GM12801 (cell line): ENCODE data around the gene HTR2B.

Experiments used
- TF ChIP-seq, protein P1 (sequence below): IDR thresholded peaks from one replicate; pipeline ENCODE4 v1.5.1; 2011; ENCODE audit warnings: control low read depth; ENCODE audit not compliant: insufficient read length; ENCODE audit errors: extremely low read depth

The HTR2B gene

DNA sequence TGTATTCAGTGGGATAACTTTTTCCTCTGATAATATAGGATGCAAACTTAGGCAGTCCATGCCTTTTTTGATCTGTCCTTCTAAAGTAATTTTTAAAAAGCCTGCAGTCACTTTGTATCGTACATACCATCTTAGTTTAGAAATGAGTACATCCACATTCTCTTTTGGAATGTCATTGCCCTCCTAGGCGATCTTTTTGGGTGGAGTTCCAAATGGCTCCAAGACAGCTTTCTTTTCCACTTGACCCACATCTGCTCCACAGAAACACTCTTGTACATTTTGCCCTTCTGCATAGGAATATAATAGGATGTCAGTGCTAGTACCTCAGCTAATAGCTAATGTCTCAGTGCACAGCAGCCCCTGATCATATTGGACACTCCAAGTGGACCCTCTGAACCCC is 21.8 kb upstream of the HTR2B start:
- TF ChIP-seq, protein P1, sequence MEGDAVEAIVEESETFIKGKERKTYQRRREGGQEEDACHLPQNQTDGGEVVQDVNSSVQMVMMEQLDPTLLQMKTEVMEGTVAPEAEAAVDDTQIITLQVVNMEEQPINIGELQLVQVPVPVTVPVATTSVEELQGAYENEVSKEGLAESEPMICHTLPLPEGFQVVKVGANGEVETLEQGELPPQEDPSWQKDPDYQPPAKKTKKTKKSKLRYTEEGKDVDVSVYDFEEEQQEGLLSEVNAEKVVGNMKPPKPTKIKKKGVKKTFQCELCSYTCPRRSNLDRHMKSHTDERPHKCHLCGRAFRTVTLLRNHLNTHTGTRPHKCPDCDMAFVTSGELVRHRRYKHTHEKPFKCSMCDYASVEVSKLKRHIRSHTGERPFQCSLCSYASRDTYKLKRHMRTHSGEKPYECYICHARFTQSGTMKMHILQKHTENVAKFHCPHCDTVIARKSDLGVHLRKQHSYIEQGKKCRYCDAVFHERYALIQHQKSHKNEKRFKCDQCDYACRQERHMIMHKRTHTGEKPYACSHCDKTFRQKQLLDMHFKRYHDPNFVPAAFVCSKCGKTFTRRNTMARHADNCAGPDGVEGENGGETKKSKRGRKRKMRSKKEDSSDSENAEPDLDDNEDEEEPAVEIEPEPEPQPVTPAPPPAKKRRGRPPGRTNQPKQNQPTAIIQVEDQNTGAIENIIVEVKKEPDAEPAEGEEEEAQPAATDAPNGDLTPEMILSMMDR, result no peak

DNA sequence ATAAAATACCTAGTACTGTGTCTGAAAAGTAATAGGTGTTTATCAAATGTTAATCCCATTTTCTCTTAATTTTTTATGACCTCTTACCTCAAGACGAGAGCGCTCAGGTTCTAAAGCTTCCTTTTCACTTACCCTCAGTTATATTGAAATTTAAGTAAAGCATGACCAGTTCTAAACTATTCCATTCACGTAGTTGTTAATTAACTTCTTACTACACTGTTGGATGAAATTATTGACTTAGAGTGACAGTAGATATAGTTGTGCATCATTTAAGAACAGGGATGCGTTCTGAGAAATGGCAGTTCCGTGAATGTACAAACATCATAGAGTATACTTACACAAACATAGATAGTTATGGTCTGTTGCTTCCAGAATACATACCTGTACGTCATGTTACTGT is 20.1 kb upstream of the HTR2B start:
- TF ChIP-seq, protein P1, result no peak

GRCh38 chr2:231139796-231140195 is 15.0 kb upstream of the HTR2B start:
- TF ChIP-seq, protein P1, result no peak

DNA sequence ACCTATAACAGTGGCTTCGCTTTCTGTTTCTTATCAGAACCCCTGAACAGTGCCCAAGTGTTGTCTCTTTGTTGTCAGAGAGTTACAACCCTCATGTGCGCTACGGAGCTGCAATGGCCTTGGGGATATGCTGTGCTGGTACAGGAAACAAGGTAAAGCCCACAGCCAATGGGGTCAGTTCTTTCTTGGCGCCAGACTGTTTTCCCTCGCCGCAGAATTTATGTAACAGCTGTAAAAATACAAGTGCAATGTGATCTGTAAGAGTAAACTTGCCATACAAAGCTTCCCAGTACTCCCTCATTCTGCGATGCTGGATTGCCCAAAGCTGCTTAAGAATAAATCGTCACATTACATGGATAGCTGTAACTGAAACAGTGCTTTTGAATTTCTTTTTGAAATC is 13.9 kb upstream of the HTR2B start:
- TF ChIP-seq, protein P1, result no peak

DNA sequence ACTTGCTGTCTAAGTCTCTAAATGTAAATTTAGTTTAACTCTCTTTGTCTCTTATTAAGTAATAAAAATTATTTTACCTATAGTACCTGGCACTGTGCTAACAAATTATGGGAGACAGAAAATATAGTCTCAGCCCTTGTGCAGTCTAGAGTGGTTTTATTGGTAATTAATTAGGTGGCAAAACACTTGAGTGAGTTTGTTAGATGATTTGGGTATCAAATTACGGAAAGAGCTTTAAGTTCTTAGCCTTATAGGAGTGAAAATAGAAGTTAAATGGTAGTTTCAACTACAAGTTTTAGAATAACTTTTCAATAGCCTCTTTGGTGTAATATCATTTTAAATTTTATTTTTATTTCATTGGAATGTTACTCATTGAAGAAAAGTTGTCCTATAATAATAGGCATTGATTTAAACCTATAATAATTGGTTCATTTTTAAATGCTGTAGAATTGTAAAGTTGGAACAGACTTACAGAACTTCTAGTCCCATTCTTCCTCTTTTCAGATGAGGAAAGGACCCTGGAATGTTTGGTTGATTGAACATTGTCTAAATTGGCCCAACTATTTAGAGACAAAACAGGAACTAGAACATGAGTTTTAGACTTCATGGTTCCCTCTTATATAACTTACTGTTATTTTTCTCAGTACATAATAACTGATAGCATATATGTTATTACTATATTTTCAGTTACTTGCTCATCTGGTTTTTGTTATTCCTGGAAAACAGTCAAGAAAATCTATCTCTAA is 10.2 kb upstream of the HTR2B start:
- TF ChIP-seq, protein P1, result no peak

DNA sequence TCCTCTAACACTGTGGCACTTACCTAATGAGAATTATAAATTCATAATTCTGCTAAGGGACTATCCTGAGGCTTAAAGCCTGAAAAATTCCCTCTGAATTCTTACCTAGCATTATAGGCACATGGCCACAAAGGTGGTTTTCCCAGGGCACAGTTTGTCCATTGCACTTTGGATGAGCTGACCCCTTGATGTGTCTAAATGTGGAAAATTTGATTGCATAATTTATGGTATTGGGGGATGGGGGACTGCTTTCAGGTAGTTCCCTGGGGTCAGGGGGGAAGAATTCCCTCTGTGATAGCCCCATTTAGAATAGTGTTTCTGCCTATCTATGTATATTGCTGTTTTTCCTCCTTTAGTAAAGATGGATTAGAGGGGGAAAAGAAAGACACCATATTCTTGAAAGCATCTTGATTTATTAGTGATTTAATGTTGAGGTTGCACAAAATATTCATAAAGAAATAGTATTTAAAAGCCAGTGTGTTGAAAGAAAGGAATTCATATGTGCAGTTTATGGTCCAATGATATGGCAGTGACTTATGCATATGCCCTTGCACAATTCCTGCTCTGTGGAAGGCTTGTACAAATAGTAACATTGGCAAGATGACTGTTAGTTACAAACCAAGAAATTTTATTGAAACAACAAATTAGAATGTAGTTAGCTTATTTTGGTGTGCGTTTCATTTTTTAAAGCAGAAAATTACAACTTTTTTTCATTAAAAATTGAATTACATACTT is 8.7 kb upstream of the HTR2B start:
- TF ChIP-seq, protein P1, result no peak

DNA sequence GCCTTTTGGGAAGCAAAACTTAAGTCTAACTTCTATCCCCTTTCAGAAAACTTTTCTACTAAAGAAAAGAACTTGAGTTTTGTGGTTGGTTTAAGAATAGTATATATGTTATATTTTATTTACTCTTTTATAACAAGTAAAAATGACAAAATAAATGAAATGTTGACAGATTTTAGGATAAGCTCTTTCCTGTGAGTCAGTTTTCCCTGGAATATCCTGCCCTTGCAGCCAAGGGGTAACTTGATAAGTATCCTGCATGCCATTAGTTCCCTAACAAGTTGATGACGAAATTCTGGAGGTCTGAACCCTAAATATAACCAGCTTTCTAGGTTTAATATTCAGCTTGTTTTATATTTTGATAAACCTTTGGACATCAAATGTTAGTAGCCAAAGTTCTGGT is 7.3 kb upstream of the HTR2B start:
- TF ChIP-seq, protein P1, result no peak
